Retinal pigment epithelial cell (primary cell): ENCODE measurements around the gene HEATR5B.
"Not testable (repeated sequence)": the region's sequence is repeated elsewhere in the genome, so short reads cannot be mapped to it uniquely, and the experiment has no call there.

ENCODE experiments used
- DNase-seq: peaks from one replicate; pipeline ENCODE4 v3.0.0-alpha.2; 2010; ENCODE audit warnings: low read depth
- H3K4me3 ChIP-seq: 2 replicates; pipeline ENCODE4 v1.5.1; 2011; ENCODE audit warnings: mild to moderate bottlenecking, low read length, control low read depth, moderate library complexity
- CTCF ChIP-seq: conservative IDR thresholded peaks from 2 replicates; pipeline ENCODE4 v1.5.1; 2011; ENCODE audit warnings: low read depth, low read length, control low read depth, inconsistent platforms

HEATR5B gene

GRCh38 chr2:36993841-36994620, 90.1 kb downstream of the HEATR5B start:
- no peak for DNase-seq
- no peak overlapping the region for H3K4me3 ChIP-seq
- TF ChIP-seq CTCF: no peak

- DNase-seq: no peak
- no peak overlapping the region for H3K4me3 ChIP-seq
- TF ChIP-seq CTCF: no peak
These were observed 96.2 kb downstream of the HEATR5B start for GRCh38 chr2:36988008-36988407.

- TF ChIP-seq CTCF: no peak
- H3K4me3 ChIP-seq: no peak overlapping the region
- DNase-seq: no peak
These were observed 101.7 kb downstream of the HEATR5B start for GRCh38 chr2:36982467-36982866.

- no peak overlapping the region for H3K4me3 ChIP-seq
- TF ChIP-seq CTCF: no peak
- DNase-seq: no peak
These were observed 102.3 kb downstream of the HEATR5B start for GRCh38 chr2:36981911-36982310.

- DNase-seq, H3K4me3 ChIP-seq: not testable (repeated sequence)
These were observed 105.2 kb downstream of the HEATR5B start for GRCh38 chr2:36979007-36979406.

GRCh38 chr2:36976065-36976464, 108.1 kb downstream of the HEATR5B start:
- no peak for DNase-seq
- H3K4me3 ChIP-seq: no peak overlapping the region
- TF ChIP-seq CTCF: no peak

GRCh38 chr2:36975306-36975705, 108.9 kb downstream of the HEATR5B start:
- DNase-seq: no peak
- no peak for TF ChIP-seq CTCF
- no peak overlapping the region for H3K4me3 ChIP-seq
